LNCAP (cell line): ENCODE data around the gene EBF4.

ENCODE experiments used
- TF ChIP-seq, protein P1 (sequence below): fragments of 450-650 bp; IDR thresholded peaks from 2 replicates; pipeline ENCODE4 v1.5.1; 2017; ENCODE audit warnings: mild to moderate bottlenecking

Gene EBF4

DNA sequence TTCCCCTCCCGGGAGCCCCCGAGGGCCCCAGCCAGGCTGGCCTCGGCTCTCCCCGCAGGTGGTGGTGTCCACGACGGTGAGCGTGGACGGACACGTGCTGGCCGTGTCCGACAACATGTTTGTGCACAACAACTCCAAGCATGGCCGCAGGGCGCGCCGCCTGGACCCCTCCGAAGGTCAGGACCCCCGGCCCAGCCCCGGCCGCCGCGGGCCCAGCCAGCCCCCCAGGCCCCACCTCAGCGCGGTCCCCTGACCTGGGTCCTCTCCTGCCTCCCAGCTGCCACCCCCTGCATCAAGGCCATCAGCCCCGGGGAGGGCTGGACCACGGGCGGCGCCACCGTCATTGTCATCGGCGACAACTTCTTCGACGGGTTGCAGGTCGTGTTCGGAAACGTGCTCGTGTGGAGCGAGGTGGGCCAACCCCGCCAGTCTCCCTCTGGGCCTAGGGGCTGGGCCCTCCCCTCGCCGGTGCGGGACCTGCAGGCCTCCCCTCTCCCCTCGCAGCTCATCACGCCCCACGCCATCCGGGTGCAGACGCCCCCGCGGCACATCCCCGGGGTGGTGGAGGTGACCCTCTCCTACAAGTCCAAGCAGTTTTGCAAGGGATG is 56.9 kb downstream of the EBF4 start:
- TF ChIP-seq, protein P1, sequence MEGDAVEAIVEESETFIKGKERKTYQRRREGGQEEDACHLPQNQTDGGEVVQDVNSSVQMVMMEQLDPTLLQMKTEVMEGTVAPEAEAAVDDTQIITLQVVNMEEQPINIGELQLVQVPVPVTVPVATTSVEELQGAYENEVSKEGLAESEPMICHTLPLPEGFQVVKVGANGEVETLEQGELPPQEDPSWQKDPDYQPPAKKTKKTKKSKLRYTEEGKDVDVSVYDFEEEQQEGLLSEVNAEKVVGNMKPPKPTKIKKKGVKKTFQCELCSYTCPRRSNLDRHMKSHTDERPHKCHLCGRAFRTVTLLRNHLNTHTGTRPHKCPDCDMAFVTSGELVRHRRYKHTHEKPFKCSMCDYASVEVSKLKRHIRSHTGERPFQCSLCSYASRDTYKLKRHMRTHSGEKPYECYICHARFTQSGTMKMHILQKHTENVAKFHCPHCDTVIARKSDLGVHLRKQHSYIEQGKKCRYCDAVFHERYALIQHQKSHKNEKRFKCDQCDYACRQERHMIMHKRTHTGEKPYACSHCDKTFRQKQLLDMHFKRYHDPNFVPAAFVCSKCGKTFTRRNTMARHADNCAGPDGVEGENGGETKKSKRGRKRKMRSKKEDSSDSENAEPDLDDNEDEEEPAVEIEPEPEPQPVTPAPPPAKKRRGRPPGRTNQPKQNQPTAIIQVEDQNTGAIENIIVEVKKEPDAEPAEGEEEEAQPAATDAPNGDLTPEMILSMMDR: no peak

DNA sequence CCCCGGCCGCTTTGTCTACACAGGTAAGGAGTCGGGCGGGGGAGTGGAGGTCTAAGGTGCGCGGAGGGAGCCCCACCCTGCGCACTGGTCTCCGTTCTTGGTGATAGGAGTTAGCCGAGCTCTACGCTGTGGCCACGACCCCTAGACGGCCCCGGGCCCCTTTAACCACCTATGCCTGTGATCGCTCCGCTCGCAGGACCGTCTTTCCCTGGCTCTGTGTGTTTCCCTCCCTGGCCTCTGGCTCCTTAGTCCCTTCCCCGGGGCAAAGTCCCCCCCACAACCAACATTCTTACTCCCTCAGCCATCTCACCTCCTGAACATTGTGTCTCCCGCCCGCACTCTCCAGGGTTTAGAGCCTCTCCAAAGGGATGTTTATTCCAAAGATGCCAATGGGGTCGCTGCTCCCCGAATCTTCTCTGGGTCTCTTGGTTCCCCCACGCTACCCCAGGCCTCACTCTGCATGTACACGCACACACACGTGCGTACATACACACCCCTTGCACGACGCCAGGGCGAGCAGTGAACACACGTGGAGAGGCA is 57.4 kb downstream of the EBF4 start:
- TF ChIP-seq, protein P1: no peak

DNA sequence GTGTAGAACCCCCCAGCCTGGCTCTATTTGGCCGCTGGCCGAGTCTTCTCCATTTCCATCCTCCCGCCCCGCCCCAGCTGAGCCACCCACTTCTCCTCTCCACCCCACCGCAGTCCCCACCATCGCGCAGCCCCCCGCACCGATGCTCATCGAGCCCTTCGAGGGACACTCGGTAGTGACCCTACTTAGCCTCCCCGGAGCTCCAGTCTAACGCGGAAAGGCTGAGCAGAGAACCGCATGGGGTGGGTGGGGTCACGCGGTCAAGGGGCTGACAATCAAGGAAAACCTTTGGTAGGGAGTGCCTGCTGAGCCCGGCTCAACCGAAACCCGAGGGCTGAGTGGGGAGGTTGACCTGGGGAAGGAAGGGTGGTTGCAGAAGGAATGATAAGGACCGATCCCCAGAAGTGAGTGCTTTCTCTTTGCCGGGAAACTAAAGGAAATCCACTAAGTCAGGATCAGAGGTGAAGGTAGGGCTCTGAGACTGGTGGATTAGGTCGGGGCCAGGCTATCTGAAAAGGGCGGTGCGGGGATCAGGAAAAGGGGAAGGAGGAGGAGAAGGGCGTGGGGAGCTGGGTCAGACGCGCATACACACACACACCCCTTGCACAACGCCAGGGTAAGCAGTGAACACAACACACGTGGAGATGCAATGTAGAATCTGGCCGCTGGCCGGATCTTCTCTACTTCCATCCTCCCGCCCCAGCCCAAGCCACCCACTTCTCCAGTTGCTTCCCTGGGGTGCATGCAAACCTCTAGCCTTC is 58.1 kb downstream of the EBF4 start:
- TF ChIP-seq, protein P1: no peak

DNA sequence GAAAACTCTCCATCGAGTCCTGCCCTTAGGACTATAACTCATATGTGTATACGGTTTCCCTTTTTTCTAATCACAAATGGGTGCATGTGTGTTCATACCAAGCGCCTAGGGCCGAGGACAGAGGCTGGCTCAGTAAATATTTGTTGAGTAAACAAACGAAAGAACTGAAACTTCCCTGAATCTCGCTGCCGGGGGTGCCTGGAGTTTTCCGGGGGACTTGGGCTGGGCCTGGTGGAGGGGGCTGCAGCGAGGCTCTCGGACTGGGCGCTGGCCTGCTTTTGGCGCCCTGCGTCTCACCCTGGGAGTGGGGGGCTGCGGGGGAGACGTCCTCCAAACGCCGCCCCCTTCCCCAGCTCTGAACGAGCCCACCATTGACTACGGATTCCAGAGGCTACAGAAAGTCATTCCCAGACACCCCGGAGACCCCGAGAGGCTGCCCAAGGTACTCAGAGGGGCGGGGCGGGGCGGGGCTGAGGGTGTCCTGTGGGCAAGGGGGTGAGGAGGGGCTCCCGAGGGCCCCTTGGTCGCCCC is 58.8 kb downstream of the EBF4 start:
- TF ChIP-seq, protein P1: no peak

DNA sequence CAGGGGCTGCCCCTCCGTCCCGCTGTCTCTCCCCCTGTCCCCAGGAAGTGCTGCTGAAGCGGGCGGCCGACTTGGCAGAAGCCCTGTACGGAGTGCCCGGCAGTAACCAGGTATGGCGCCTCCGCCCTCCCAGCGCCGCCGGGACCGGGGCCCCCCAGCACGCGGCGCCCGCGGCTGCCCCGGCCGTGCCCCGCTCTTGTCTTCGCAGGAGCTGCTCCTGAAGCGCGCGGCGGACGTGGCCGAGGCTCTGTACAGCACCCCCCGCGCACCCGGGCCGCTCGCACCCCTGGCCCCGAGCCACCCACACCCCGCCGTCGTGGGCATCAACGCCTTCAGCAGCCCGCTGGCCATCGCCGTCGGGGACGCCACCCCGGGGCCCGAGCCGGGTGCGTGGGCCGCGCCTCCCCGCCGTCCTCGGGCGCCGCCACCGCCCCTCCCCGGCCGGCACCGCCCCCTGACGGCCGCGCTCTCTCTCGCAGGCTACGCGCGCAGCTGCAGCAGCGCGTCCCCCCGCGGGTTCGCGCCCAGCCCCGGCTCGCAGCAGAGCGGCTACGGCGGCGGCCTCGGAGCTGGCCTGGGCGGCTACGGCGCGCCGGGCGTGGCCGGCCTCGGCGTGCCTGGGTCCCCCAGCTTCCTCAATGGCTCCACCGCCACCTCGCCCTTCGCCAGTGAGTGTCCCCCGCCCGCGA is 59.4 kb downstream of the EBF4 start:
- TF ChIP-seq, protein P1: 0 out of 2 replicates have a peak, but pooled peaks have one; percentile 16

DNA sequence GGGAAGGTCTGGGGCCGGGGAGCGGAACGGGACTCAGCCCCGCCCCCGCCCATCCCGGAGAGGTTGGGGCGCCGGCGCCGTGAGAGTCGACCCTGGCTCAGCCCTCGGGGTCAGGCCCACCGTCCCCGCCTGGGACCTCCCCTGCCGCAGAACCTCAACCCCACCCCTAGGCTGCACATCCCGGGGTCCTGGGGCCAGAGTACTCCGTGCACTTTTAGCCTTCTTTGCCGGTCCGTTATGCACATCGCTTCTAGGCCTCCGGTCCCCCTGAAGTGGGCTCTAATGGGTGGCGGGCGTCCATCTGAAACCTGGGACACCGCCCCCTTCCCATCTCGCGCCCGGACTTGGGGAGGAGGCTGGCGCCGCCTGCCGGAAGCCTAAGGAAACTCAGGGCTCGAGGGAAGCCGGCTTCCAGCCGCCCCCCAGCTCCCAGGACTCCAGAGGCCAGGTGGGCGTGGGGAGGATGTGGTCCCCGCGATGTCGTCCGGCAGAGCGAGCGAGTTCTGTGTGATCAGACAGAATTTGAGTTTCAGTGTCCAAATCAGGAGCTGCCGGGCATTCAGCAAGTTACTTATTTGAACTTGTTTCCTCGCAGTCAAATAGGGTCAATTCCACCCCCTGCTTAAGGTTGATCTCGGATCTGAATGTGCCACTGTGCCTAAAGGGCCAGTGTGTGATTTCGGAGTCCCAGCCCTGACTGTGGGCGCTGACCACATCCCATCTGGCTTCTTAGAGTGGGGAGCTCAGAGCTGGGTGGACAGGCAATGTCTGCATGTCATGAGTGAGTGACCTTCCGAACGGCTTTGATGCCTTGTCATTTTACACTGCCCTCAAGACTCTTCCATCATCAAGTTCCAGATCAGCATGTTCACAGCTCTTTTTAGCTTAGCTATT is 60.2 kb downstream of the EBF4 start:
- TF ChIP-seq, protein P1: peak; percentile 30; the same call in 1 of the 2 replicates
